Ascending aorta (tissue), 2 donors: Measurements from ENCODE around the gene DYNLRB1. TPM values are rescaled to one million over a fixed set of nuclear protein-coding genes. Genes with fewer than 3 reads are reported as not detected.

ENCODE experiments used
- DNase-seq, 2 donors: peaks; one replicate each; pipeline ENCODE4 v3.0.0-alpha.2; 2019; ENCODE audit warnings: low spot score in 2 of 2
- H3K27ac ChIP-seq, 2 donors: fragments of 200-600 bp; sonication (generic); one replicate each; pipeline ENCODE4 v1.5.1; 2016 to 2017; ENCODE audit warnings: mild to moderate bottlenecking in 1 of 2
- H3K27me3 ChIP-seq: fragments of 200-600 bp; sonication (generic); one replicate; pipeline ENCODE4 v1.5.1; 2017
- H3K36me3 ChIP-seq, 2 donors: fragments of 200-600 bp; sonication (generic); one replicate each; pipeline ENCODE4 v1.5.1; 2016
- H3K4me1 ChIP-seq, 2 donors: fragments of 200-600 bp; sonication (generic); one replicate each; pipeline ENCODE4 v1.5.1; 2016 to 2017; ENCODE audit warnings: mild to moderate bottlenecking in 1 of 2
- H3K4me3 ChIP-seq, 2 donors: fragments of 200-600 bp; sonication (generic); one replicate each; pipeline ENCODE4 v1.5.1; 2016 to 2017; ENCODE audit warnings: mild to moderate bottlenecking in 1 of 2
- H3K9me3 ChIP-seq, 2 donors: fragments of 200-600 bp; sonication (generic); one replicate each; pipeline ENCODE4 v1.5.1; 2016
- intact Hi-C: fragments of 100-400 bp; cut with DNase I; formaldehyde crosslinking; loops from one replicate; pipeline ENCODE4 v1.15.1; 2023
- total RNA-seq: library from RNA; depleted of rRNA; stranded (reverse); fragments of >200 nt; gene quantifications from one replicate; pipeline ENCODE4 v1.1.0, GENCODE V29; 2016
- TF ChIP-seq, protein P1 (sequence below), 3 experiments: fragments of 200-600 bp in 2 of 3; fragments of 450-650 bp in 1 of 3; sonication (generic) in 2 of 3; IDR thresholded peaks; one replicate each; pipeline ENCODE4 v1.5.1; 2016 to 2019; ENCODE audit warnings: antibody characterized with exemption in 3 of 3, mild to moderate bottlenecking in 1 of 3, moderate library complexity in 1 of 3

The DYNLRB1 gene
- total RNA-seq, 1 donor from 2014 or later = 148 TPM

DNA sequence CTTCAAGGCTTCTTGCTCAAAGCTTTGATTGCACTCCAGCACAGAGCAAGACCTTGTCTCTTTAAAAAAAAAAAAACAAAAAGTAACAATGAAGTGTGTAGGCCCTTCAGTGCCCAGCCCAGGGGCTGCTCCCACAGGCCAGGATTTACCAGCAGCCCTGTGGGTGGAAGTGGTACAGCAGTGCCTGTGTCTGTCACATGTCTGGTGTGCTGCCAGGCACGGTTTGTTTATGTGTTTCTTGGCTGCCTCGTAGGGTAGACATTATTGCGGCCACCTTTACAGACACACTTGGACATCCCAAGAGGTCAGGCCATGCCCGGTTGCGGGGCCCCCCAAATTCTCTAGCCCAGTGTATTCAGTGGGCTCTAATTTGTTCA, 12.7 kb downstream of the DYNLRB1 start:
- DNase-seq = peak in 1 of 2 donors; percentile 19
- peak overlapping the region in 1 of 2 donors; percentile 17 for H3K27ac ChIP-seq
- H3K4me3 ChIP-seq = no peak overlapping the region
- TF ChIP-seq, protein P1, sequence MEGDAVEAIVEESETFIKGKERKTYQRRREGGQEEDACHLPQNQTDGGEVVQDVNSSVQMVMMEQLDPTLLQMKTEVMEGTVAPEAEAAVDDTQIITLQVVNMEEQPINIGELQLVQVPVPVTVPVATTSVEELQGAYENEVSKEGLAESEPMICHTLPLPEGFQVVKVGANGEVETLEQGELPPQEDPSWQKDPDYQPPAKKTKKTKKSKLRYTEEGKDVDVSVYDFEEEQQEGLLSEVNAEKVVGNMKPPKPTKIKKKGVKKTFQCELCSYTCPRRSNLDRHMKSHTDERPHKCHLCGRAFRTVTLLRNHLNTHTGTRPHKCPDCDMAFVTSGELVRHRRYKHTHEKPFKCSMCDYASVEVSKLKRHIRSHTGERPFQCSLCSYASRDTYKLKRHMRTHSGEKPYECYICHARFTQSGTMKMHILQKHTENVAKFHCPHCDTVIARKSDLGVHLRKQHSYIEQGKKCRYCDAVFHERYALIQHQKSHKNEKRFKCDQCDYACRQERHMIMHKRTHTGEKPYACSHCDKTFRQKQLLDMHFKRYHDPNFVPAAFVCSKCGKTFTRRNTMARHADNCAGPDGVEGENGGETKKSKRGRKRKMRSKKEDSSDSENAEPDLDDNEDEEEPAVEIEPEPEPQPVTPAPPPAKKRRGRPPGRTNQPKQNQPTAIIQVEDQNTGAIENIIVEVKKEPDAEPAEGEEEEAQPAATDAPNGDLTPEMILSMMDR (IDR thresholded peaks at IDR 0.05) = no peak
- H3K4me1 ChIP-seq = peaks cover 6 to 36% of the 10 kb centered on the region in 2 donors
- H3K9me3 ChIP-seq = no peaks in the 10 kb centered on the region
- intact Hi-C loops = no loop called here
- no peaks in the 10 kb centered on the region for H3K27me3 ChIP-seq
- H3K36me3 ChIP-seq = peaks cover 54 to 68% of the 10 kb centered on the region in 2 donors

DNA sequence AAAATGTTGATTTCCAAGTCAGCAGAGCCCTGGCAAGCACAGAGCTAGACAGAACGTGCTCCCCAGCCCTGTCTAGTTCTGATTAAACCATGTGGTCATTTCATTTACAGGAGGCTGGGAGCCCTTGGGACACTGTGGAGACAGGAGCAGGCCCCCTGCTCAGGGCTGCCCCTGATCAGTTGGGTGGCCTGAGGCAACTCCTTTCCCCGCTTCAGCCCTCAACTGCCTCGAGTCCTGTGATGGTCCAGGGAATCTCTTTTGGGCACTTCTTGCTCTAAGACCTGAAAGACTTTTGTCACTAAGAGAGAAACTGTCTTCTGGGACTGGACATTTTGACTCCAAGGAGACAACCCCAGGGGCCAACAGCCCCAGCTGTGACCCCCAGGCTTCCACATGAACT, 13.5 kb downstream of the DYNLRB1 start:
- TF ChIP-seq, protein P1 (IDR thresholded peaks at IDR 0.05) = no peak
- no peaks in the 10 kb centered on the region for H3K9me3 ChIP-seq
- no peak overlapping the region for H3K4me3 ChIP-seq
- H3K36me3 ChIP-seq = peaks cover 62 to 77% of the 10 kb centered on the region in 2 donors
- intact Hi-C loops = no loop called here
- H3K27me3 ChIP-seq = no peaks in the 10 kb centered on the region
- DNase-seq = peak in 1 of 2 donors; percentile 15
- H3K27ac ChIP-seq = no peak overlapping the region
- H3K4me1 ChIP-seq = peaks cover 6 to 33% of the 10 kb centered on the region in 2 donors

DNA sequence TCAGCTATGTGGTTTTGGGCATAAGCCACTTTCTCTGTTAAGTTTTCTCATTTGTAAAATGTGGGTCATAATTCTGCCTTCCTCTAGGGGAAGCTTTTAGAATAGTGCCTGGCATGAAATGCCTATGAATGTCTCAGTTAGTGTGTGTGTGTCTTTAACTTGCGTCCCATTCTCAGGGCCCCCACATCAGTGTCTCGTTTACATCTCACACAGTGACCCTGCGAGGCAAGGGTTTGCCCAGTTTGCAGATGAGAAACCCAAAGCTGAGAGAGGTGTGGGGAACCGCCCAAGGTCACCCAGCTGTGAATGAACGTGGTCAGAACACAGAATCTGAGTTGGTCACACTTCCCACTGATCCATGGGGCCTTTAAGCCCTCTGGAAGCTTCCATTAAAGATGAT, 14.1 kb downstream of the DYNLRB1 start:
- no peaks in the 10 kb centered on the region for H3K9me3 ChIP-seq
- H3K4me3 ChIP-seq = no peak overlapping the region
- no peak overlapping the region for H3K27ac ChIP-seq
- DNase-seq = no peak
- peaks cover 6 to 33% of the 10 kb centered on the region in 2 donors for H3K4me1 ChIP-seq
- H3K36me3 ChIP-seq = peaks cover 68 to 83% of the 10 kb centered on the region in 2 donors
- TF ChIP-seq, protein P1 (IDR thresholded peaks at IDR 0.05) = no peak
- intact Hi-C loops = no loop called here
- no peaks in the 10 kb centered on the region for H3K27me3 ChIP-seq

DNA sequence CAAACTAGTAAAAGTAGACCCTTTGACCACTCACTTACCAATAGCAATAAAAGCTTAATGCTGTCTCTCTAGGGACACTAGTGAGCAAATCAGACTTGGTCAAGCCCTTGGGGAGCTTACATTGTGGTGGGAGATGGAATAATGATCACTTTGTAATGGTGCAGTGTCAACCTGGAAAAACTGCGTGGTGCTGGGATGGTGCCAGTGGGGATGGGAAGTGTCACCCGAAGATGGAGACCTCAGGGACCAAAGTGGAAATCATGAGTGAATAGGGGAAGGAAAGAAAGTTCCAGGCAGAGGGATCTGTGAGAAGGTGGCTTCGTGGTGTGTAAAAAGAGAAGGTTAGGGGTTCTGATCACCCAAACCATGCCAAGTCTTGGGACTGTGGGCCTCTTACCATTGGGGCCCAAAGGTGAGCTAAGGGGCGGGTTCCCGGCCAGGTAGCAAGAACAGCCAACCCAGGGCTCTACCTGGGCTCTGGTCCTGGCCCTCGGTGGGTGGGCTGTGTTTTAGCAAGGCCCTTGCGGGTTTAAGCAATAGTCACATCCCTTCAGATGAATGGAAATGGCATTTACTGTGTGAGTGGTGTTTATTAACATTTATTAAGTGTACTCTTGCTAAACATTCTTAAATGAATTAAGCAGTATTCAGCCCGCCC, 15.5 kb downstream of the DYNLRB1 start:
- H3K36me3 ChIP-seq = peaks cover 77 to 93% of the 10 kb centered on the region in 2 donors
- no peaks in the 10 kb centered on the region for H3K27me3 ChIP-seq
- intact Hi-C loops = no loop called here
- no peak overlapping the region for H3K27ac ChIP-seq
- no peak for DNase-seq
- peaks cover 0 to 20% of the 10 kb centered on the region in 2 donors for H3K4me1 ChIP-seq
- H3K9me3 ChIP-seq = no peaks in the 10 kb centered on the region
- TF ChIP-seq, protein P1 (IDR thresholded peaks at IDR 0.05) = no peak
- no peak overlapping the region for H3K4me3 ChIP-seq

DNA sequence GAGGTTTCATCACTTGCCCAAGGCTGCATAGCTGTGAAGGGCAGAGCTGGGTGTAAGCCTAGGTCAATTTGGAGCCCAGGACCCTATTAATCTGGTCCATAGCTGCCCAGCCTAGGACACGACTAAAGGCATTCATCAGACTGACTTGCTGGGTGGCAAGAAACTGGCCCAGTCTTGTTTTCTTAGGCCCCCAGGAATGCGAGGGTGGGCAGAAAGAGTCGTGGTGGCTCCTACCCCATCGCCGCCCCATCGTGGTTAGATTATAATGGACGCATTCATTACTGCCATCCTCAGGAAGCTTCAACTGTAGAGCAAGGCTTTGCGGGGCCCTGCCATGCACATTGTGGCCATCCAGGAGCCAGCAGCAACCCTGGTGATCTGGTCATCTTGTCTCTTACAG, 16.1 kb downstream of the DYNLRB1 start:
- H3K9me3 ChIP-seq = no peaks in the 10 kb centered on the region
- peaks cover 77 to 93% of the 10 kb centered on the region in 2 donors for H3K36me3 ChIP-seq
- intact Hi-C loops = no loop called here
- H3K4me1 ChIP-seq = peaks cover 0 to 15% of the 10 kb centered on the region in 2 donors
- DNase-seq = peak in 1 of 2 donors; percentile 50
- TF ChIP-seq, protein P1 (IDR thresholded peaks at IDR 0.05) = no peak
- no peak overlapping the region for H3K27ac ChIP-seq
- no peak overlapping the region for H3K4me3 ChIP-seq
- H3K27me3 ChIP-seq = no peaks in the 10 kb centered on the region
